Ovary (tissue), 3 donors: ENCODE data around the gene CYP4F11.

ENCODE experiments used
- CTCF ChIP-seq, 3 donors: fragments of 450-650 bp in 2 of 3; fragments of 200-600 bp in 1 of 3; IDR thresholded peaks; one replicate each; pipeline versions ENCODE4 v1.5.1 to v1.8.0; 2016 to 2022; ENCODE audit warnings: antibody characterized with exemption in 3 of 3, mild to moderate bottlenecking in 1 of 3
- POLR2A ChIP-seq: fragments of 450-650 bp; IDR thresholded peaks from one replicate; pipeline ENCODE4 v1.6.1; 2017; ENCODE audit warnings: antibody characterized with exemption, mild to moderate bottlenecking, moderate library complexity
- donor health status: DM: no; HTN: no; CAD: no.

GRCh38 chr19:15948223-15949058 lies 14.1 kb upstream of the CYP4F11 start, which contains the start of gene OR10H4:
- TF ChIP-seq POLR2A = no peak
- no peak for TF ChIP-seq CTCF (IDR thresholded peaks at IDR 0.05)
